Measurements from ENCODE around the gene KCNJ1. TPM values are rescaled to one million over a fixed set of nuclear protein-coding genes. Genes with fewer than 3 reads are reported as not detected.

KCNJ1 gene
- total RNA-seq, 1 donor from 2014 or later: under 0.01 TPM

DNA sequence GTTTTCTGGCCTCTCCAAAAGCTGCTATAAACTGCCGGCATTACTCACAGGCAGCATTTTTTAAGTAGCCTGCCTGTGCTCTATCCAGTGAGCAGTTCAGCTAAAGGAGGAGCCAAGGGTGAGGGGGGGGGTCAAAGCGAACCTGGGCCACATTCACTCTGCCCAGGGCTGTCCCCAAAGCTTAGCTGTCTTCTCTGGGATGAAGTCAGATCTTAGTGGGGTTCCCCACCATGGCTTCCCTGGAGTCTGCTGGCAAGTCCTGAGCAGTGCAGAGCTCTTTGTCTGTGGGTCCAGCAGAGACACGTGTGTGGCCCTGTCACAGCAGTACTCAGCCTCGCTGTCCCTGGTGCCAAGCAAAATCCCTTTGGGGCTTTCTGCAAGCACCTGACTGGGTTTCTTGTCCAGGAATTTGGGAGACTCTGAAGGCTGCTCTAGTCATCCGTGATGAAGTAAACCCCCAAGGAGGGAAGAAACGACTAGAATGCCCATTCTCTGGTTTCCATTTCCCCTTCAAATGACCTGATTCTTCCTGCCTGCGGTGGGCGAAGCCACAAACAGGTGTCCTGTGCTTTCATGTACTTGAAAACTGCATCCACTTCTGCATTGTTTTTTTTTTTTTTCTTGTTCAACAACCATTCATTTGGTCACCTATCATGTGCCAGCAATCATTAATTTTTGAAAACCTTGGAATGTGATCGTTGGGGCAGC, 26.6 kb upstream of the KCNJ1 start:
- no peak for FAIRE-seq
- Histone ChIP-seq H3K27me3 (ENCODE audit: control insufficient read depth, insufficient read depth, low read length) (no peaks in the 10 kb centered on the region), H3K36me3 (ENCODE audit: control insufficient read depth, insufficient read depth, low read length) (no peaks in the 10 kb centered on the region), H3K4me3 (ENCODE audit: low read depth, low read length) (no peak overlapping the region)
- DNase-seq (ENCODE audit: low read depth): no peak
- TF ChIP-seq, protein P1, sequence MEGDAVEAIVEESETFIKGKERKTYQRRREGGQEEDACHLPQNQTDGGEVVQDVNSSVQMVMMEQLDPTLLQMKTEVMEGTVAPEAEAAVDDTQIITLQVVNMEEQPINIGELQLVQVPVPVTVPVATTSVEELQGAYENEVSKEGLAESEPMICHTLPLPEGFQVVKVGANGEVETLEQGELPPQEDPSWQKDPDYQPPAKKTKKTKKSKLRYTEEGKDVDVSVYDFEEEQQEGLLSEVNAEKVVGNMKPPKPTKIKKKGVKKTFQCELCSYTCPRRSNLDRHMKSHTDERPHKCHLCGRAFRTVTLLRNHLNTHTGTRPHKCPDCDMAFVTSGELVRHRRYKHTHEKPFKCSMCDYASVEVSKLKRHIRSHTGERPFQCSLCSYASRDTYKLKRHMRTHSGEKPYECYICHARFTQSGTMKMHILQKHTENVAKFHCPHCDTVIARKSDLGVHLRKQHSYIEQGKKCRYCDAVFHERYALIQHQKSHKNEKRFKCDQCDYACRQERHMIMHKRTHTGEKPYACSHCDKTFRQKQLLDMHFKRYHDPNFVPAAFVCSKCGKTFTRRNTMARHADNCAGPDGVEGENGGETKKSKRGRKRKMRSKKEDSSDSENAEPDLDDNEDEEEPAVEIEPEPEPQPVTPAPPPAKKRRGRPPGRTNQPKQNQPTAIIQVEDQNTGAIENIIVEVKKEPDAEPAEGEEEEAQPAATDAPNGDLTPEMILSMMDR (IDR thresholded peaks at IDR 0.05; ENCODE audit: insufficient read depth, low read length, severe bottlenecking): no peak

DNA sequence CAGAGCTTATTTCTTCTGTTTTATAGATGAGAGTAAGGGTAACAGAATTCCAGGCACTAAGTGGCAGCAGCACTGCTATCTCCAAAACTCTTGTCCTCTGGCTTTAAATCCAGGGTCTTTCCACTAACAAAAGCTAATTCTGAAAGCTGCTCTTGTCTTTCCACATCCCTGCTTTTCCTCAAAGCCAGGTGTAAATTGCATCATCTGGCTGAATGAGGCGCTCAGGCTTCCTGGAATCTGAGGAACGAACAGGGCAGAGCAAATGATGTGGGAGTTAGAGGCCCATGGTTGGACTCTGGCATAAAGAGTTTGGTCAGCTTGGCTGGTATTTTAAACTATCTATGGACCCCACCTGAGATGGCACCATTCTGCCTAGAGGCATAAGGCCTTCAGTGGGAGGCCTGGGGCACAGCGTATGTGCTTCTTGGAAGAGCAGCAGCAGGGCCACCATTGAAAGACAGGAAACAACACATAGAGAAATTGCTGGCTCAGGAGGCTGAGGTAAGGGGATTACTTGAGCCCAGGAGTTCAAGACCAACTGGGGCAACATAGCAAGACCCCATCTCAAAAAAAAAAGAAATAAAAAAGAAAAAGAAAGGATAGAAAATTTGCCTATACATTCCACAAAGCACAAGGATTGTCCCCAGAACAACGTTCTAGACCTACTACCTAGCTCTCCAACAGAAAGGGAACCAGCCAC, 25.9 kb upstream of the KCNJ1 start:
- DNase-seq (ENCODE audit: low read depth): peak; percentile 55
- FAIRE-seq: peak; percentile 68
- TF ChIP-seq, protein P1 (IDR thresholded peaks at IDR 0.05; ENCODE audit: insufficient read depth, low read length, severe bottlenecking): no peak
- H3K36me3 ChIP-seq (ENCODE audit: control insufficient read depth, insufficient read depth, low read length): no peaks in the 10 kb centered on the region
- no peak overlapping the region for H3K4me3 ChIP-seq (ENCODE audit: low read depth, low read length)
- H3K27me3 ChIP-seq (ENCODE audit: control insufficient read depth, insufficient read depth, low read length): no peaks in the 10 kb centered on the region

DNA sequence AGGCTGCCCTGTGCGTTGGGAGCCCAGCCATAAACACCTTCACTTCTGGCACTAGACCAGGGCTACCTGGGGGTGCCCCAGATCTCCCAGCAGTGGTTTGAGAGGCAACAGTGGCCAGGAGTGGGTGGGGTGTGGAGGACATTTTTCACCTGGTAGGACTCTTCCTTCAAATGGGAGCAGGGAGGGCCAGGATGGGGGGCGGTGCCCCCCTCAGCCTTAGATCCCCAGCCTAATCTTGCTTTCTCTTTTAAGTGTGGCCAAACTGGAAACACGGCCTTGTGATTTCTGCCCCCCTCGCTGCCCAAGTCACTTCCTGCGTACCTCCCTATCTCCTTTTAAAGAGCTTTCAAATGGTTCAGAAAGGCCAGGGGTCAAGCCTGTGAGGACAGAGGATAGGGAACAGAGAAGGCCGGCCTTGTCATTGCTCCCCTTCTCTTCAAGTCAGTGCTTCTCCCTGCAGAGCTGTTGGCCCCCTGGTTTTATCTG, 24.9 kb upstream of the KCNJ1 start:
- Histone ChIP-seq H3K27me3 (ENCODE audit: control insufficient read depth, insufficient read depth, low read length) (no peaks in the 10 kb centered on the region), H3K36me3 (ENCODE audit: control insufficient read depth, insufficient read depth, low read length) (no peaks in the 10 kb centered on the region), H3K4me3 (ENCODE audit: low read depth, low read length) (peak overlapping the region; percentile 57)
- FAIRE-seq: no peak
- no peak for DNase-seq (ENCODE audit: low read depth)
- TF ChIP-seq, protein P1 (IDR thresholded peaks at IDR 0.05; ENCODE audit: insufficient read depth, low read length, severe bottlenecking): no peak

DNA sequence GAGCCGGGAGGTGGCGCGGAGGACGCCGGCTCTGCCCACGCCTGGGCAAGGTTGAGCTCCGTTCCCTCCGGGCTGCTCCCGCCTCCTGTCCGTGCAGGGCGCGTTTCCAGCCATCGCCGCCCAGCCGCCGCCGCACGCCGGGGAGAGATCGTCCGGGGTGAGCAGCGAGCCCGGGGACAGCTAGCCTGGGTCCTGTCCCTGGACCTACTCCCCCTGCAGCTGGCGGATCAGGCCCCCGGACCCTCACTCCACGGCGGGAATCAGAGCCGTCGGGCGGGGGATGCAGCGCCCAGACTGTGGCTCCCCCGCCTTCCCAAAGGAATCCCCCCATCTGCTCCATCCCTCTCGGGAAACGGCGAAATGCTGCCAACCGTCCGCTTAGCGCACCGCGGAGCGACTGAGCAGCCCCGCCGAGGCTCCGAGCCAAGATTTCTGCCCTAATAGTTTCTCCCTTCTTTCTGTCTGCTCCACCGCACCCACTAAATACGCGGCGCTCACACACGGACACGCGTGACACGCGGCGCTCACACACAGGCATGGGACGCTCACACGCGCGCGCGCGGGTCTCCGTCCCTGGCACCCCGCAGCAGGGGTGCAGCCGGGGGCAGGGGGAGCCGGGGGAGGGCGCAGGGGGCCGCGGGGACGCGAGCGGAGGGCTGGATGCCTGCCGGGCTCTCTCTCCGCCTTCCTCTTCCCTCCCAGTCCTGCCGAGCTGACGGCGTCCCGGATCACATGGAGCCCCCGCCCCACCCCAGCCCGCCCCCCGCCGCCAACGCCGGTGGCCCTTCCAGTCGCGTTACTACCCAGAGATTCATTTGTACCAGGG, 23.7 kb upstream of the KCNJ1 start, which contains the start of gene KCNJ5:
Gene KCNJ5 (plus strand): TSS at position 814 of the 826 bp plus-strand sequence. CDS start 19,918 bp downstream, outside the sequence.
- TF ChIP-seq, protein P1 (IDR thresholded peaks at IDR 0.05; ENCODE audit: insufficient read depth, low read length, severe bottlenecking): no peak
- Histone ChIP-seq H3K36me3 (ENCODE audit: control insufficient read depth, insufficient read depth, low read length) (no peaks in the 10 kb centered on the region), H3K4me3 (ENCODE audit: low read depth, low read length) (peak within 1 kb of the TSS; percentile 57), H3K27me3 (ENCODE audit: control insufficient read depth, insufficient read depth, low read length) (no peaks in the 10 kb centered on the region)
- no peak for FAIRE-seq
- no peak for DNase-seq (ENCODE audit: low read depth)

DNA sequence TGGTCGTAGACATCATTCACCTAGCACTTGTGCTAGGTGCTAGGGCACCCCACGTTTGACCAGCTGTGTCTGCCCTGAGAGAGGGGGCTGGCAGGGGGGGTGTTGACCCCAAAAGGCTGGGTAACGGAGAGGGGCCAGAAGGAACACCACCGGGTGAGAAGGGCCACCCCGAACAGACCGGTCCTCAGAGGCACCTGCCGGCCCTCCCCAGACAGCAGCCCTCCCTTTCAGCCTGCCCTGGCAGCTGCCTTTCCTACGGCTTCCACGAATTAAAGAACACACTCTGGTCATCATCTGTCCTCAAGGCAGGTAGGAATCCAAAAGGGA, 23.1 kb upstream of the KCNJ1 start:
- Histone ChIP-seq H3K27me3 (ENCODE audit: control insufficient read depth, insufficient read depth, low read length) (no peaks in the 10 kb centered on the region), H3K36me3 (ENCODE audit: control insufficient read depth, insufficient read depth, low read length) (no peaks in the 10 kb centered on the region), H3K4me3 (ENCODE audit: low read depth, low read length) (peak overlapping the region; percentile 57)
- FAIRE-seq (no peak), DNase-seq (ENCODE audit: low read depth) (no peak)
- TF ChIP-seq, protein P1 (IDR thresholded peaks at IDR 0.05; ENCODE audit: insufficient read depth, low read length, severe bottlenecking): no peak

Measured in bronchial epithelial cell (primary cell).